ENCODE data around the gene CTNNBL1. TPM values are rescaled to one million over a fixed set of nuclear protein-coding genes. Genes with fewer than 3 reads are reported as not detected.
A peak's percentile ranks its signal among the peaks of the same experiment; 100 is the strongest.
"Not testable (repeated sequence)": the region's sequence is repeated elsewhere in the genome, so short reads cannot be mapped to it uniquely, and the experiment has no call there.

The CTNNBL1 gene
- total and polyA plus RNA-seq, 7 donors: 26.7 to 44.0 (median 37.9) TPM

DNA sequence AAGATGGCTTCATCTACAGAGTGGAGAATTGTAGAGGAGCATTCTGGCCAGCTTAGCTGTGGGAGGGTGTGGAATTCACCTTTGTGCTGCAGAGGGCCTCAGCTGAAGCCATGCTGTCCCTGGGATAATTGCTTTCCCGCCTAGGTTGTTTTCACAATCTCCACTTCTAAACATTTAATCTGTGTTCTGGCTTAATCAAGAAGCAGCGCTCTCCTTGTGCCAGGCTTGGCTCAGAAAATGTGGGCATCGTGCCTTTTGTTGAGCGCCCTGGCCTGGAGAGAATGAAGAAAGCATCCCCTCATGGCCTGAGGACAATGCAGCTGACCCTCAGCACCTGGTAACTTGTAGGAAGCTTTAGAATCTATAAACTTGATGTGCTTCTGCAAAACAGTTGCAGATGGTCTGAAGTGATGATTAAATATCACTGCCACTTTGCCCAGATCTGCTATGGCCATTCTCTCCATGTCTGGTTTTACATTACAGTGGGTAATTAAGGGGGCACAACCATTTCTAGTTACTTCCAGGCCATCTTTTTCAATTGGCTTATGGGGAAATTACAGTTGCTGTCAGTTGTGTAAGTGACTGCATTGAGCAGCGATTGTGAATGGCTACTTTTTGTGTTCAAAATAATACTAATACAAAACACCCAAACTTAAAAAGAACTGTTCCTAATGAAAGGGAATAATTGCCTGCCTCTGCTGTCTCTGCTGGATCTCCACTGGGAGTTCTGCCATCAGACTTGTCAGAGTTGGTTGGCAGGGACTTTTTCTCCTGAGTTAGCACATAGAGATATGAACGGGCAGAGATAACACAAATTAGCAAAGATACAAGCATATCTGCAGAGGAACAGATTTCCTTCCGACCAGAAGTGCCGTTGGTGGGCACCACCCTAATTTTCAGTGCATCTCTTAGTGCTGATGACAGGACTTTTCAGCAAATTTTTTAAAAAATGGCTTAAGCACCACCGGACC is 18.4 kb downstream of the CTNNBL1 start:
- no peak for TF ChIP-seq CTCF (IDR thresholded peaks at IDR 0.05)
- Histone ChIP-seq H3K27ac (no peak overlapping the region), H3K4me3 (no peak overlapping the region), H3K36me3 (ENCODE audit: insufficient read depth in 1 of 2, low read depth in 1 of 2) (no peaks in the 10 kb centered on the region), H3K4me1 (peaks cover 22% of the 10 kb centered on the region), H3K9me3 (no peaks in the 10 kb centered on the region), H3K27me3 (ENCODE audit: insufficient read depth in 3 of 3, low read length in 2 of 3) (no peaks in the 10 kb centered on the region)
- no peak for DNase-seq
- WGBS, 3 donors: 24 to 46% (median 29%) methylated on average over 9 of the region's 9 CpGs
- peak in 2 of 4 donors; percentile 71 to 73 for ATAC-seq
- intact Hi-C loops (cut with DNase I): no loop called here

- Histone ChIP-seq H3K4me3 (no peak overlapping the region), H3K27me3 (ENCODE audit: insufficient read depth in 3 of 3, low read length in 2 of 3) (no peaks in the 10 kb centered on the region), H3K4me1 (peaks cover 22% of the 10 kb centered on the region), H3K36me3 (ENCODE audit: insufficient read depth in 1 of 2, low read depth in 1 of 2) (no peaks in the 10 kb centered on the region), H3K27ac (no peak overlapping the region), H3K9me3 (no peaks in the 10 kb centered on the region)
- TF ChIP-seq CTCF (IDR thresholded peaks at IDR 0.05): no peak
- DNase-seq (no peak), ATAC-seq (no peak)
- 89 to 94% (median 94%) methylated on average over 4 of the region's 4 CpGs for WGBS, 3 donors
- intact Hi-C loops (cut with DNase I): no loop called here
Observed at GRCh38 chr20:37713396-37713795, 19.6 kb downstream of the CTNNBL1 start.

DNA sequence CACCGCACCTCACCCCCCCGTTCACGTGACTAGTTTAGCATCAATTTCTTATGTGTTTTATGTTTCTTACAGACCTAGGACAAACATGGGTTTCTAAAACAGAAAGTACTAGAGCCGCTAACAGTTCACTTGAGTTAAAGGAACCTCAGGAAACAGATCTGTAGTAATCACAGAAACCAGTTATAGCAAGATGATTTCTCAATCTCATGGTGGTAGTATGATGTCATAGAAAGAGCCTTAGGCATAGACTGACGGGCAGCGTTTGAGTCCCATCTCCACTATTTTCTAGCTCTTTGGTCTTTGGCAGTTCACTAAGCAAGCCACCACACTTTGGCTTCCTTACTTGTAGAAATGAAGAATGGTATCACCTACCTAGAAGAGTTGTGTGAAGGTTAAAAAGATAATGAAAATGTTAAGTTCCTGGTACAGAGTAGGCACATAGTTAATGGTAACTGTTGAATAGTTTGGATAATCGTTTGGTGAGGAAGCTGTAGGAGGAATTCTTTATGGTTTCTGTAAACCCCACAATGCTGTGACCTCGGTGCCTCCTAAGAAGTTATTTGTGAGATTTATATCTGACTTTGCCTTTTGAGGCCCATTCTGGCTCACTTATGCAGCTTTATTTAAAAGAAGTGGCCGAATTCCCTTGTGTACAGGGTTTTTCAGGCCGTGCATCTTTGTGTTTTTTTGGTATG is 21.3 kb downstream of the CTNNBL1 start:
- 82 to 85% (median 83%) methylated on average over 10 of the region's 10 CpGs for WGBS, 3 donors
- DNase-seq (no peak), ATAC-seq (peak in 2 of 4 donors; percentile 37 to 61)
- Histone ChIP-seq H3K36me3 (ENCODE audit: insufficient read depth in 1 of 2, low read depth in 1 of 2) (no peaks in the 10 kb centered on the region), H3K4me3 (no peak overlapping the region), H3K9me3 (no peaks in the 10 kb centered on the region), H3K4me1 (peaks cover 22% of the 10 kb centered on the region), H3K27me3 (ENCODE audit: insufficient read depth in 3 of 3, low read length in 2 of 3) (no peaks in the 10 kb centered on the region), H3K27ac (no peak overlapping the region)
- TF ChIP-seq CTCF (IDR thresholded peaks at IDR 0.05): no peak
- intact Hi-C loops (cut with DNase I): no loop called here

- Histone ChIP-seq H3K4me1 (peaks cover 13% of the 10 kb centered on the region), H3K27ac (no peak overlapping the region), H3K9me3 (peaks cover 6% of the 10 kb centered on the region), H3K4me3 (no peak overlapping the region), H3K36me3 (ENCODE audit: insufficient read depth in 1 of 2, low read depth in 1 of 2) (no peaks in the 10 kb centered on the region), H3K27me3 (ENCODE audit: insufficient read depth in 3 of 3, low read length in 2 of 3) (no peaks in the 10 kb centered on the region)
- intact Hi-C loops (cut with DNase I): no loop called here
- no peak for ATAC-seq
- no peak for DNase-seq
- 97 to 100% (median 99%) methylated on average over 1 of the region's 1 CpG for WGBS, 3 donors
- TF ChIP-seq CTCF (IDR thresholded peaks at IDR 0.05): no peak
Observed at GRCh38 chr20:37721751-37722150, 27.9 kb downstream of the CTNNBL1 start.

GRCh38 chr20:37722312-37722711 is 28.5 kb downstream of the CTNNBL1 start:
- H3K27me3 ChIP-seq (ENCODE audit: insufficient read depth in 3 of 3, low read length in 2 of 3); DNase-seq; ATAC-seq; H3K27ac ChIP-seq; H3K4me3 ChIP-seq; H3K9me3 ChIP-seq; H3K36me3 ChIP-seq (ENCODE audit: insufficient read depth in 1 of 2, low read depth in 1 of 2); intact Hi-C loops (cut with DNase I): not testable (repeated sequence)
- peaks cover 19% of the 10 kb centered on the region for H3K4me1 ChIP-seq
- 97 to 99% (median 98%) methylated on average over 4 of the region's 4 CpGs for WGBS, 3 donors
